Smooth muscle cell (in vitro differentiated cells): ENCODE measurements around the gene F2. TPM values are rescaled to one million over a fixed set of nuclear protein-coding genes. Genes with fewer than 3 reads are reported as not detected.

ENCODE experiments used
- DNase-seq: peaks from one replicate; lab custom pipeline; 2025; ENCODE audit not compliant: unreplicated experiment; lab: John Stamatoyannopoulos, UW
- H2AFZ ChIP-seq: fragments of 200-600 bp; sonication (generic); 2 replicates; pipeline ENCODE4 v1.6.0; 2016; ENCODE audit warnings: antibody characterized with exemption, low read depth, mild to moderate bottlenecking
- H3F3A ChIP-seq: fragments of 200-600 bp; sonication (generic); 2 replicates; pipeline ENCODE4 v1.6.0; 2017; ENCODE audit warnings: antibody characterized with exemption, low read depth
- H3K27ac ChIP-seq: fragments of 200-600 bp; sonication (generic); 2 replicates; pipeline ENCODE4 v1.5.1; 2016; ENCODE audit warnings: low read depth, mild to moderate bottlenecking
- H3K27me3 ChIP-seq: fragments of 200-600 bp; sonication (generic); 2 replicates; pipeline ENCODE4 v1.6.1; 2016; ENCODE audit warnings: low read depth, mild to moderate bottlenecking
- H3K36me3 ChIP-seq: fragments of 200-600 bp; sonication (generic); 2 replicates; pipeline ENCODE4 v1.5.1; 2016; ENCODE audit warnings: low read depth
- H3K4me1 ChIP-seq: fragments of 200-600 bp; sonication (generic); 2 replicates; pipeline ENCODE4 v1.5.1; 2016; ENCODE audit warnings: low read depth
- H3K4me2 ChIP-seq: fragments of 200-600 bp; sonication (generic); 2 replicates; pipeline ENCODE4 v1.6.0; 2016; ENCODE audit warnings: mild to moderate bottlenecking
- H3K4me3 ChIP-seq: fragments of 200-600 bp; sonication (generic); 2 replicates; pipeline ENCODE4 v1.5.1; 2016; ENCODE audit warnings: mild to moderate bottlenecking
- H3K79me2 ChIP-seq: fragments of 200-600 bp; sonication (generic); 2 replicates; pipeline ENCODE4 v1.6.0; 2016; ENCODE audit warnings: low read depth, mild to moderate bottlenecking
- H3K9ac ChIP-seq: fragments of 200-600 bp; sonication (generic); 2 replicates; pipeline ENCODE4 v1.6.0; 2016; ENCODE audit warnings: low read depth
- H3K9me3 ChIP-seq: fragments of 200-600 bp; sonication (generic); replicated peaks from 2 replicates; pipeline ENCODE4 v1.5.1; 2016; ENCODE audit warnings: low read depth
- H4K20me1 ChIP-seq: fragments of 200-600 bp; sonication (generic); 2 replicates; pipeline ENCODE4 v1.6.0; 2016; ENCODE audit warnings: low read depth
- CTCF ChIP-seq: fragments of 200-600 bp; sonication (generic); IDR thresholded peaks from 2 replicates; pipeline ENCODE4 v1.5.1; 2017; ENCODE audit warnings: borderline replicate concordance, mild to moderate bottlenecking, antibody characterized with exemption; ENCODE audit not compliant: insufficient read depth, poor library complexity, severe bottlenecking
- WGBS: methylation state at CpG from one replicate; pipeline ENCODE4 v1.1.7; 2016; ENCODE audit warnings: low lambda C conversion rate; 5-methylcytosine and 5-hydroxymethylcytosine counted together
- polyA plus RNA-seq: library from polyadenylated mRNA; unstranded; fragments of >200 nt; fragmentation: Nextera tagmentation; extraction: Ambion mirVana; gene quantifications from 2 replicates; pipeline ENCODE4 v1.2.1, GENCODE V29; 2016
- total RNA-seq: library from RNA; depleted of rRNA; stranded (reverse); fragments of >200 nt; gene quantifications from 2 replicates; pipeline ENCODE4 v1.2.3, GENCODE V29; 2014

Gene F2
- total and polyA plus RNA-seq, 2 experiments from 2014 or later, result 0.21 to 0.27 TPM

- no peak for TF ChIP-seq CTCF
- Histone ChIP-seq H2AFZ (no peak overlapping the region), H3K9me3 (no peaks in the 10 kb centered on the region), H3F3A (no peaks in the 10 kb centered on the region), H3K79me2 (no peaks in the 10 kb centered on the region), H4K20me1 (no peaks in the 10 kb centered on the region), H3K4me3 (no peak overlapping the region), H3K27ac (no peak overlapping the region), H3K9ac (no peak overlapping the region), H3K4me2 (no peak overlapping the region), H3K36me3 (peaks cover 46% of the 10 kb centered on the region), H3K27me3 (no peaks in the 10 kb centered on the region), H3K4me1 (no peaks in the 10 kb centered on the region)
- WGBS, result 99% methylated on average over 6 of the region's 6 CpGs
- no peak for DNase-seq
Observed at GRCh38 chr11:46759196-46759595, 40.2 kb downstream of the F2 start.

- H4K20me1 ChIP-seq, result no peaks in the 10 kb centered on the region
- peaks cover 40% of the 10 kb centered on the region for H3K36me3 ChIP-seq
- no peak for TF ChIP-seq CTCF
- H3K4me2 ChIP-seq, result no peak overlapping the region
- DNase-seq, result no peak
- H3K79me2 ChIP-seq, result no peaks in the 10 kb centered on the region
- H3K4me1 ChIP-seq, result no peaks in the 10 kb centered on the region
- H3K4me3 ChIP-seq, result no peak overlapping the region
- no peaks in the 10 kb centered on the region for H3K27me3 ChIP-seq
- WGBS, result 97% methylated on average over 6 of the region's 6 CpGs
- no peak overlapping the region for H3K27ac ChIP-seq
- H3K9ac ChIP-seq, result no peak overlapping the region
- no peaks in the 10 kb centered on the region for H3F3A ChIP-seq
- no peak overlapping the region for H2AFZ ChIP-seq
- H3K9me3 ChIP-seq, result no peaks in the 10 kb centered on the region
Observed at GRCh38 chr11:46760429-46761128, 41.6 kb downstream of the F2 start.

GRCh38 chr11:46761807-46762206, 42.8 kb downstream of the F2 start:
- no peak overlapping the region for H3K27ac ChIP-seq
- TF ChIP-seq CTCF, result no peak
- no peaks in the 10 kb centered on the region for H4K20me1 ChIP-seq
- H3F3A ChIP-seq, result no peaks in the 10 kb centered on the region
- H3K4me1 ChIP-seq, result no peaks in the 10 kb centered on the region
- H3K4me3 ChIP-seq, result no peak overlapping the region
- DNase-seq, result no peak
- H2AFZ ChIP-seq, result no peak overlapping the region
- H3K9ac ChIP-seq, result no peak overlapping the region
- H3K36me3 ChIP-seq, result peaks cover 46% of the 10 kb centered on the region
- H3K9me3 ChIP-seq, result no peaks in the 10 kb centered on the region
- WGBS, result 96% methylated on average over 4 of the region's 4 CpGs
- no peak overlapping the region for H3K4me2 ChIP-seq
- no peaks in the 10 kb centered on the region for H3K27me3 ChIP-seq
- no peaks in the 10 kb centered on the region for H3K79me2 ChIP-seq

GRCh38 chr11:46762248-46762647, 43.2 kb downstream of the F2 start:
- H3K79me2 ChIP-seq, result no peaks in the 10 kb centered on the region
- H3K27me3 ChIP-seq, result no peaks in the 10 kb centered on the region
- H3K9me3 ChIP-seq, result no peaks in the 10 kb centered on the region
- H3K36me3 ChIP-seq, result peaks cover 46% of the 10 kb centered on the region
- no peak overlapping the region for H3K27ac ChIP-seq
- H2AFZ ChIP-seq, result no peak overlapping the region
- no peaks in the 10 kb centered on the region for H3F3A ChIP-seq
- no peaks in the 10 kb centered on the region for H3K4me1 ChIP-seq
- no peaks in the 10 kb centered on the region for H4K20me1 ChIP-seq
- no peak overlapping the region for H3K9ac ChIP-seq
- DNase-seq, result no peak
- H3K4me2 ChIP-seq, result no peak overlapping the region
- no peak for TF ChIP-seq CTCF
- no peak overlapping the region for H3K4me3 ChIP-seq
